ENCODE measurements around the gene LRRC27. TPM values are rescaled to one million over a fixed set of nuclear protein-coding genes. Genes with fewer than 3 reads are reported as not detected.

The LRRC27 gene
- total RNA-seq, 6 experiments from 2014 or later = 2.2 to 5.4 (median 3.2) TPM

DNA sequence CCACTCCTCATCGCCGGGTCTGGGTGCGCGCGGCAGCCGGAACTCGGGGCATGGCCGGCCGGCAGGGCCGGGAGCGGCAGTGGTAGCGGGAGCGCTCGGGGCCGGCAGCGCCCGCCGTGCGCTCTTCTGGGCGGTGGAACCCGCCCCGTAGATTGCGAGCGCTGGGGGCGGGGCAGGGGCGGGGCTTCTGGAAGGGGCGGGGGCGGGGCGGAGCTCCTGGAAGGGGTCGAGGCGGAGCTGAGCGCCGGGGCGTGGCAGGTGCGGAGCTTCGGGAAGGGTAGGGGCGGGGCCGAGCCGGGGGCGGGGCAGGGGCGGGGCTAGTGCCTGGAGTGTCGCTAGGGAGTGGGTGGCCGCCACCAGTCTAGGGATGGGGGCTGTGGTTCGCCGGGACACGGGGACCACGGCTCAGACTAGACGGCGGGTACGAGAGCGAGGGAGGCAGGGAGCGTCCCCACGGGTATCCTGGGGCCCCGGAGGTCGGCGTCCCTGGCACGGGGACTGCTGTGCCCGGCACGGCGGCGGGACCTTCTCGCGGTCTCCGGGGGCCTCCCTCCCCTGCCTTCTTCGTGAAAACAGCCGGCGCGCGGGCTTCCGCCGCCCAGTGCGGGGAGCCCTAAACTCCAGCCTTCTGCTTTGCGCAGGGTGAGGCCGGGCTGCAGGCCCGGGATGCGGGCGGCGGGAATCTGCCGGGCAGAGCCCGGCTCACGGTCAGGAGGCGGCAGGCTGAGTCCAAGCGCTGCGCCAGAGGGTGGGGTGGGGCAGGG, 24.0 kb upstream of the LRRC27 start, which contains the start of gene STK32C:
STK32C (minus strand) TSS at position 128 of the 764 bp plus-strand sequence; CDS start at position 11, 117 bp downstream.
- Histone ChIP-seq H3K4me3 (peak within 1 kb of the TSS; percentile 76 to 92 (median 76)), H3K27me3 (no peaks in the 10 kb centered on the region), H3K27ac (no peak within 1 kb of the TSS), H3K4me1 (peaks cover 0 to 16% (median 0%) of the 10 kb centered on the region in 4 donors), H3K9me3 (no peaks in the 10 kb centered on the region), H3K36me3 (no peaks in the 10 kb centered on the region)
- TF ChIP-seq POLR2A (IDR thresholded peaks at IDR 0.05) = peak; percentile 23
- TF ChIP-seq, protein P1, sequence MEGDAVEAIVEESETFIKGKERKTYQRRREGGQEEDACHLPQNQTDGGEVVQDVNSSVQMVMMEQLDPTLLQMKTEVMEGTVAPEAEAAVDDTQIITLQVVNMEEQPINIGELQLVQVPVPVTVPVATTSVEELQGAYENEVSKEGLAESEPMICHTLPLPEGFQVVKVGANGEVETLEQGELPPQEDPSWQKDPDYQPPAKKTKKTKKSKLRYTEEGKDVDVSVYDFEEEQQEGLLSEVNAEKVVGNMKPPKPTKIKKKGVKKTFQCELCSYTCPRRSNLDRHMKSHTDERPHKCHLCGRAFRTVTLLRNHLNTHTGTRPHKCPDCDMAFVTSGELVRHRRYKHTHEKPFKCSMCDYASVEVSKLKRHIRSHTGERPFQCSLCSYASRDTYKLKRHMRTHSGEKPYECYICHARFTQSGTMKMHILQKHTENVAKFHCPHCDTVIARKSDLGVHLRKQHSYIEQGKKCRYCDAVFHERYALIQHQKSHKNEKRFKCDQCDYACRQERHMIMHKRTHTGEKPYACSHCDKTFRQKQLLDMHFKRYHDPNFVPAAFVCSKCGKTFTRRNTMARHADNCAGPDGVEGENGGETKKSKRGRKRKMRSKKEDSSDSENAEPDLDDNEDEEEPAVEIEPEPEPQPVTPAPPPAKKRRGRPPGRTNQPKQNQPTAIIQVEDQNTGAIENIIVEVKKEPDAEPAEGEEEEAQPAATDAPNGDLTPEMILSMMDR (IDR thresholded peaks at IDR 0.05) = no peak
- DNase-seq (peak; percentile 91 to 95 (median 95)), ATAC-seq (peak; percentile 93 to 96 (median 94))
- intact Hi-C loops (cut with DNase I) = no loop called here
- 0% methylated on average over 1 of the region's 84 CpGs for WGBS (ENCODE audit: insufficient coverage, low coverage, low lambda C conversion rate, missing lambda C conversion rate)

DNA sequence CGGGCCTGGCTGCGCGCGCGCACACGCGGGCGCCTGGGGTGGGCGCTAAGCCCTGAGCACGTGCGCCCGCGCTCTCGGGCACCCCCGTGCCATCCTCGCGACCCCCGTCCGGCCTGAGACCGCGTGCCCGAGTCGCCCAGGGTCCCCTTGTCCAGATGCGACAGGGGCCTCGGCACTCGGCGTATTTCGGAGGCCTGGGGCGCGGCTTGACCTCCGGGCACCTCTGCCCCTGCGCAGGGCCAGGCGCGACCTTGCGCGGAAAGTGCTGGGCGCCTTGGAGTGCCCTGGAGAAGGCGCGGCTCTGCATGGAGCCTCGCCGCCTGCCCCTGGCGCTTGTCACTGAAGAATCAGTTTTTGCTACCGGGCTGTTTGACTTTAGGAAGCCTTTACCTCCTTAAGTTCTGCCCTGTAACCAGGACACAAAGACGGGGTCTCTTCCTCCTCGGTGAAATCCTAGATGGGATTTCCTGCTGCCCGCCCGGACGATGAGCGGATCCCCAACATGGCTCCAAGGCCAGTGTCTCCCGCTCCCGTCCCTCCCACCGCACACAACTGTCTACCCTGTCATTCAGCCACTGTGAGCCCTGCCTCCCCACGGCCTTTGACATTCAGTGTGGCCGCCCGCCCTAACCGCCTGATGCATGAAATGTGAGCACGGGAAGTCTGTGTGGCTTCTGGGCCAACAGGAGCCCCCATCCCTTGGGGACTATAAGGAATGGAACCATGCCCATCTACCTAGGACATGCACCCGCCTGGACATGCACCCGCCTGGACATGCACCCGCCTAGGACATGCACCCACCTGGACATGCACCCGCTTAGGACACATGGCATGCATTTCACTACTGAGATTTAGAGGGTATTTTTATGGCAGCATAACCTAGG, 23.2 kb upstream of the LRRC27 start:
- Histone ChIP-seq H3K4me1 (peaks cover 0 to 16% (median 0%) of the 10 kb centered on the region in 4 donors), H3K9me3 (no peaks in the 10 kb centered on the region), H3K36me3 (no peaks in the 10 kb centered on the region), H3K4me3 (peak overlapping the region; percentile 76 to 92 (median 76)), H3K27me3 (no peaks in the 10 kb centered on the region), H3K27ac (no peak overlapping the region)
- intact Hi-C loops (cut with DNase I) = no loop called here
- TF ChIP-seq, protein P1 (IDR thresholded peaks at IDR 0.05) = no peak
- no peak for TF ChIP-seq POLR2A (IDR thresholded peaks at IDR 0.05)
- ATAC-seq (peak in 1 of 4 donors; percentile 1), DNase-seq (peak in 1 of 3 donors; percentile 52)
- 33% methylated on average over 13 of the region's 61 CpGs for WGBS (ENCODE audit: insufficient coverage, low coverage, low lambda C conversion rate, missing lambda C conversion rate)

DNA sequence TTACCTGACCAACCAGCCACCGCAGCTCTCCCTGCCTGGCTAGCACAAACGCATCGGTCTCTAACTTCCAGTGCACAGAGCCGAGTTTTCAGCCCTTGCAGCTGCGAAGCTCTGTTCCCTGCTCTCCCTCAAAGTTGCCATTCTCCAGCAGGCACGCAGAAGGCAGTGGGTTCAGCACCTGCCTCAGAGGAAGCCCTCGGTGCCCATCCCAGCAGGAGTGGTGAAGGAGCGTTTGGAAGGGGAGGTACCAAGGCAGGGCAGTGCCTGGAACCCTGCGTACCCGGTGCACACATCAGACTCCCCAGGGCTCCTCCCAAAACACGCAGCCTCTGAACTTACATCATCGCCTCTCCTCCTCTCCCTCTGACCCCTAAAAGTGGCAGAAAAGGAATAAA, 22.5 kb upstream of the LRRC27 start:
- Histone ChIP-seq H3K4me1 (peaks cover 0 to 16% (median 0%) of the 10 kb centered on the region in 4 donors), H3K27ac (no peak overlapping the region), H3K27me3 (no peaks in the 10 kb centered on the region), H3K36me3 (no peaks in the 10 kb centered on the region), H3K9me3 (no peaks in the 10 kb centered on the region), H3K4me3 (no peak overlapping the region)
- 74% methylated on average over 9 of the region's 12 CpGs for WGBS (ENCODE audit: insufficient coverage, low coverage, low lambda C conversion rate, missing lambda C conversion rate)
- DNase-seq (peak in 1 of 3 donors; percentile 35), ATAC-seq (no peak)
- intact Hi-C loops (cut with DNase I) = no loop called here
- TF ChIP-seq POLR2A (IDR thresholded peaks at IDR 0.05) = no peak
- TF ChIP-seq, protein P1 (IDR thresholded peaks at IDR 0.05) = no peak

DNA sequence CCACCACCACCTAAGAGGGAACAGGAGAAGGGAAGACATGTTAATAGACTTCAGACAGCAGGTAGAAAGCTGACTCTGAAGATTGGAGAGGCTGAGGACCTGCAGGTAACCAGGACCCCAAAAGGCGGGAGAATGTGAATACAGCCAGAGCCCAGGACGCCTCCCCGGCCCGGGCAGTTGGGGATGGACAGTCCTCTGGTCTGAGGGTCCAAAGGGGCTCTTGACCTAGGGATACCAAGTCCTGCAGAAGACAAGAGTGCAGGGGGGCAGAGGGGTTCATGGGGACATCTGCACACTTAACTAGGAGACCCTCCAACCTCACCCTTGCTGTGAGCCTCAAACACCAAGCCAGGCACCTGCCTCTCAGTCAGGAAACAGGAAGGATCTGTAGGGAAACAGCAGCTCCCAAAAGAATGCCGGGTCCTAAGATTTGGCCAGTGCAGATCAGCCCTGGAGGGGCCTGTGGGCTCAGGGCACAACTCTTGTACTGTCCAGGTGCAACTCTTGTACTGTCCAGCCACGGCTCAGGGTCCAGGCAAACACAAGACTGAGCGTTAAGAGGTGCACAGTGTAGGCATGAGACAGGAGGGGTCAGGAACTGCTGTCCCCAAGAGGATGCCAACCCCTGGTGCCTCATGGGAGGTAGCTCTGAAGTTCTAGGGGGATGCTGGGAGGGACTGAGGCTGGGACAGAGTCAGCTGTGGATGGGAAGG, 22.0 kb upstream of the LRRC27 start:
- H3K27me3 ChIP-seq = no peaks in the 10 kb centered on the region
- intact Hi-C loops (cut with DNase I) = no loop called here
- H3K4me1 ChIP-seq = peaks cover 0 to 16% (median 0%) of the 10 kb centered on the region in 4 donors
- H3K9me3 ChIP-seq = no peaks in the 10 kb centered on the region
- no peak for ATAC-seq
- H3K4me3 ChIP-seq = no peak overlapping the region
- H3K36me3 ChIP-seq = no peaks in the 10 kb centered on the region
- 70% methylated on average over 3 of the region's 7 CpGs for WGBS (ENCODE audit: insufficient coverage, low coverage, low lambda C conversion rate, missing lambda C conversion rate)
- peak in 1 of 3 donors; percentile 39 for DNase-seq
- H3K27ac ChIP-seq = no peak overlapping the region
- no peak for TF ChIP-seq POLR2A (IDR thresholded peaks at IDR 0.05)
- TF ChIP-seq, protein P1 (IDR thresholded peaks at IDR 0.05) = no peak
